ENCODE data around the gene CAMTA1. TPM values are rescaled to one million over a fixed set of nuclear protein-coding genes. Genes with fewer than 3 reads are reported as not detected.

CAMTA1 gene
- total RNA-seq, 1 donor from 2014 or later, result 69.9 TPM

DNA sequence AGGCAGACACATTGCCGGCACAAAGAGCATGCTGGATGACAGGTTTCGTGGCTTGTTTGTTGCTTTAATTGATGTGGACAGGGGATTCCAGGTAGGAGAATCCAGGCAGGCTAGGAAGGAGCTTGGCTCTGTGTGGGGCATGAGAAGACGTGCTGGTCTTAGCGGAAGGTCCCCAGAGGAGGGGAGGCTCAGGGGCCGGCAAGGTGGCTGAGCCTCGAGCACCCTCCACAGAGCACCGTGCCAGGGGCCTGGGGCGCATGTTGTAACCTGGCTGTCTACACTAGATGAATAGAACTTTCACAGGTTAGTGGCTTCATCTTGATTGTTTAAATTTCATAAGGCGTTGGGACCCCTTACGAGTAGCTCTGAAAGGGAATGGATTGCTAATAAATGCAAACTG is 223.1 kb downstream of the CAMTA1 start:
- no peaks in the 10 kb centered on the region for H3K36me3 Mint-ChIP-seq (ENCODE audit: low read depth)
- no peaks in the 10 kb centered on the region for H3K9me3 Mint-ChIP-seq
- H3K27me3 Mint-ChIP-seq, result peaks cover 2% of the 10 kb centered on the region
- intact Hi-C loops (cut with micrococcal nuclease), result no loop called here
- H3K4me3 Mint-ChIP-seq, result no peak overlapping the region
- no peak for DNase-seq
- H3K4me1 Mint-ChIP-seq, result no peaks in the 10 kb centered on the region
- no peak overlapping the region for H3K27ac Mint-ChIP-seq

DNA sequence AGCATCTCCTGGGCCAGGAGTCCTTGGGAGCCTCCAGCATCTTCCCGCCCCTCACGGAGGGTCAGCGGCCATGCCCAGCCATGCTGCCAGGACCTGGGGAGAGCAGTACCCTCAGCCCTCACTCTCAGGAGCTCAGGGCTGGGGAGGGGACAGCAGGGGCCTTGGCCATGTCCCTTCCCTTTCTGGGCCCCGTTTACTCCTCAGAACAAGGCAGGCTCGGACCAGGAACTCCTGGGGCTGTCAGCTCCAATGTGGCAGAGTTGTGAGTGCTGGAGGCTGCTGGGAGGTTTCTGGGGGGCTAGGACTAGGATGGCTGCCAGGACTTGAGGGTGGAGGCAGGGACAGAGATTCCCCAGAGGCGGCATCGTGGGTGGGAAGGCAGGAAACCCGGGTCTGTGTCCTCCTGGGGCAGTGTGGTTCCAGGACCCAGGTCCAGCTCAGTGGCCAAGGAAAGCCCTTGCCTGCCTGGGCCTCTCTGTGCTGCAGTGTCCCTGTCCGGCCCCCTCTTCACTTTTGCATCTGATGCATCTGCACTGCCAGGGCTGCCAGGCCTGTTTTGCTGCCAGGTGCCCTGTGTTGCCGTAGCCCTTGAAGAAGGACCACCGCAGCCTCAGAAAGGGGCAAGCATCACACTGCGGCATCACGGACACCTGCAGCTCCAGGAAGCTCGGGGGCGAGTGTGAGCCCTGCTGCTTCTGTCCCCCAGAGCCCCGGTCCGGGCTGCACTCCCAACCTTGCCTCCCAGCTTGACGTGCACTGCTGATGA is 223.9 kb downstream of the CAMTA1 start:
- DNase-seq, result no peak
- Mint-ChIP-seq H3K36me3 (ENCODE audit: low read depth) (no peaks in the 10 kb centered on the region), H3K4me3 (no peak overlapping the region), H3K27ac (no peak overlapping the region), H3K4me1 (no peaks in the 10 kb centered on the region), H3K9me3 (no peaks in the 10 kb centered on the region), H3K27me3 (no peaks in the 10 kb centered on the region)
- intact Hi-C loops (cut with micrococcal nuclease), result no loop called here

DNA sequence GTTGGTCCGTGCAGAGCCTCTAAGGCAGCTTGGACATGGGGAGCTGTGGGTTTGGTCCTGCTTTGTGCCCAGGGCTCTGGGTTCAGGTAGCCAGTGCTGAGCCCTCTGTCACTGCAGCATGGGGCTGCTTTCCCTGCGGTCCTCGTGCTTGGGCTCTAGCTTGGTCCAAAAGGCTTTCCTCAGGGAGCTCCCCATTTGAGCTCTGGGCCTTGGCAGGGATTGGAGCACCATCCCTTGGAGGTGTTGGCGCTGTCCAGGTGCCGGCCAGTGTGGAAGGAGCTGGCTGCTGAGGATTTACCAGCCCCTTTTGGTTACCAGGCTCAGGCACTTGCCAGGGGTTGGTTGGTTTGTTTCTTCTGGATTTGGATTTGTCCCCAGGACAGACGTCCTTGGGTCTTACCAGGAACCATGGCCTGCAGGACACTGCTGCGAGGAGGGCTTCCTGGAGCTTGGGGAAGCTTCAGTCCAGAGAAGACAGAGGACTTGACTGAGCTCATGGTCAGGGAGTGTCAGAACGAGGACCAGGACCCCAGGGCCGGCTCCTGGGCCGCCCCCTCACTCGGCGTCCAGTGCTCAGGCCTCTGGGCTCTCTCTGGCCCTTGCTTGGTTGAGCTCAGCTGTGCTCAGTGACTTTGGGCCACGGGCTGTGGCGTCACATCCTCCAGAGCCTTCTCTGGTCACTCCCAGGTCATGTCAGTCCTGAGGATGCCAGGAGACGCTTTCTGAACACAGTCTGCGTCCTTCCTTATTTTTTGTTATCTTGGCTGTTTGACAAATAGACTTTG is 224.7 kb downstream of the CAMTA1 start:
- Mint-ChIP-seq H3K9me3 (no peaks in the 10 kb centered on the region), H3K36me3 (ENCODE audit: low read depth) (no peaks in the 10 kb centered on the region), H3K4me1 (no peaks in the 10 kb centered on the region), H3K27me3 (no peaks in the 10 kb centered on the region), H3K4me3 (no peak overlapping the region), H3K27ac (no peak overlapping the region)
- intact Hi-C loops (cut with micrococcal nuclease), result no loop called here
- no peak for DNase-seq

DNA sequence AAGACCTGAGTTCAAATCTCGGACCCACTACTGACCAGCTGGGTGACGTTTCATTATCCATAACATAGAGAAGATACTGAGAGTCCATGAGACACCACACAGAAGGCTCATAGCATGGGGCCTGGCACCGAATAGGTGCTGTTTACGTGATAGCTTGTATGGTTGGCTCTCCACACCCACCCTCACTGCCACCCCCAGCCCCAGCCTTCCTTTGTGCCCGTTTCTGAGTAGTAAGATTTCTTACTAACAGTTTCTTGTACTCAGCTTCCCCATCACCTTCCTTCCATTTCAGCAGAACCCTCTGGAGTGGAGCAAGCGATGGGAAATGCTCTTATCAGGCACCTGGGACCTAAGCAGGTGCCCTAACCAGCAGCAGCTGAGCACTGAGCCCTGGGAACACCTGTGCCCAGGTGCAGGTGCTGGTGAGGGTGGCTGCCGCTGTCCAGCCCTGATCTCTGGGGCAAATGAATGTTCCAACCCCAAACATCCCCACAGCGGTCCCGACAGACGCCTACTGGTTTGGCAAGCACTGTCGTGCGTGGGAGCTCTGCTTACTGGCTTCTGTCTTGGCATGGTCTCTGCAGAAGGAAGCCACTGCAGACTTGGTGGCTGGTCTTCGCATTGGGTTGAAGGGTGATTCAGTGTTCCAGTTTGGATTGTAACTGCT is 225.4 kb downstream of the CAMTA1 start:
- no peaks in the 10 kb centered on the region for H3K36me3 Mint-ChIP-seq (ENCODE audit: low read depth)
- no peak overlapping the region for H3K4me3 Mint-ChIP-seq
- no peaks in the 10 kb centered on the region for H3K27me3 Mint-ChIP-seq
- intact Hi-C loops (cut with micrococcal nuclease), result no loop called here
- H3K4me1 Mint-ChIP-seq, result no peaks in the 10 kb centered on the region
- H3K9me3 Mint-ChIP-seq, result no peaks in the 10 kb centered on the region
- H3K27ac Mint-ChIP-seq, result no peak overlapping the region
- no peak for DNase-seq

DNA sequence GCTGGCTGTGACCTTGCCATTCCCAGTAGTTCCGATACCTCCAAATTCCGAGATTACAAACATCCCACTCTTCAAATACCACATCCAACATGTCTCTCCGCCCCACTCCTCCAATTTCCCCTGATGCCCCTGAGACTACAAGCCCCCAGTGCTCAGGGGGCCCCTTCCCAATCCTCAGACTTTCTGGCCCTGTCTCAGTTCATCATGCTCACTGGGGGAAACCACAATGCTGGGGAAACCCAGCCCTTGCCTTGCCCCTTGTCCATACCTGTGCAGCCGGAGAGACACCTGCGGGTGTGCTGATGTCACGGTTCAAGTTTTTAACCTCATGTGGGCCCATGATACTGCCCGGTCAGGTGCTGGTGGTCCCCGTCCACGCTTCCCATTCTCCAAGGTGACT is 226.6 kb downstream of the CAMTA1 start:
- DNase-seq, result no peak
- intact Hi-C loops (cut with micrococcal nuclease), result no loop called here
- no peaks in the 10 kb centered on the region for H3K9me3 Mint-ChIP-seq
- H3K36me3 Mint-ChIP-seq (ENCODE audit: low read depth), result no peaks in the 10 kb centered on the region
- no peaks in the 10 kb centered on the region for H3K4me1 Mint-ChIP-seq
- H3K27ac Mint-ChIP-seq, result no peak overlapping the region
- no peak overlapping the region for H3K4me3 Mint-ChIP-seq
- H3K27me3 Mint-ChIP-seq, result no peaks in the 10 kb centered on the region

DNA sequence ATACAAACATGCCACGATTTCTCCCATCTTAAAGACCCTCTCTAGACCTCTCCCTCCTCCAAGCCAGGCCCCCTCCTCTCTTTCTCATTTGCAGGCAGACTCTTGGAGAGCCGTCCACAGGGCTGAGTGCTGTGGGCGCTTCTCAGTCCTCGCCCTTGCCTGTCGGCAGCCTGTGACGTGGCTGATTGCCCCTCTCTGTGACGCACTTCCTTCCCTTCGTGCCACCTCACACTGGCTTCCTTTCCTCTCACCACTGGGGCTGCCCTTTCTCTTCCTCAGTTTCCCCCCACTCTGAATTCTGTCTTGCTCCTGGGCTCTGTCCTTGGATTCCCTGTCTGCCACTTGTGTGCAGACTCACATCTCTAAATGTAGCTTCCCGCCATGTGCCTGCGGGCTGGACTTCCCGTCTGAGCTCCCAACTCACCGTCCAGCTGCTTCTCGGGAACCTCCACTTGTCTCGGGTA is 227.2 kb downstream of the CAMTA1 start:
- intact Hi-C loops (cut with micrococcal nuclease), result no loop called here
- Mint-ChIP-seq H3K4me1 (no peaks in the 10 kb centered on the region), H3K27me3 (no peaks in the 10 kb centered on the region), H3K27ac (no peak overlapping the region), H3K9me3 (no peaks in the 10 kb centered on the region), H3K4me3 (no peak overlapping the region), H3K36me3 (ENCODE audit: low read depth) (no peaks in the 10 kb centered on the region)
- DNase-seq, result no peak

DNA sequence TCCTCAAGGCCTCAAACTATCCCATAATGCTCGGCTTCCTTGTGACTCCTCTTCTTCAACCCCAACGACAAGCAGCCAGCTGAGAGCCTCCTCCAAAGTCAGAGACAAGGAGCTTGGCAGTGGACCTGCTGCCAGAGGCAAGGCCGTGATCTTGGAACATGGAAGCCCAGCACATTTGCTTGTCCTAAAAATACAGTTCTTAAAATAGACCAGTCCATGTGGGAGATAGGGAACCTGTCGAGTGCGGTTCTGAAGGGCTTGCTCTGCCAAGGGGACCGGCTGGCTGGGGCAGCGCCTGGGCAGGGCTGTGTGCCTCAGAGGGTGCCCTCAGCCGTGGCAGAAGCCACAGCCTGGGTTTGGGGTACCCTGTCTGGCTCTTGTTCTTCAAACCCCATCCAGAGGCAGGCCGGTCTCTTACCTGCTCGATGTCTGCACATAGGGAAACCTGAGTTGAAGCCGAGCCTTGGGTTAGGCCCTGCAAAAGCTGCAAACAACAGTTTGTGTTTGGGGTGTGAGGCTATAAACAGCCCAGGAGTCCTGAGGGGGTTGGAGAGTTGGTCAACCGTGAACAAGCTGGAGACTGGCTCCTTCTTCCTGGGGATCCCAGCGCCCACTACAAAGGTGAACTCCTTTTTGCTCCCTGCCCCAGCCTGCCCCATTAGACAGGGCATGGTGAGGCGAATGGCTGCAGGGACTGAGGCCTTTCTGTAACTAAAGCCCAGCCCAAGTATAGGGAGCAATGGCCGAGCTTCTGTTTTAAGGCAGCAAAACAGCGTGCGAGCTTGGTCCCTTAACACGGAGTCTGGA is 228.8 kb downstream of the CAMTA1 start:
- Mint-ChIP-seq H3K9me3 (no peaks in the 10 kb centered on the region), H3K27ac (no peak overlapping the region), H3K36me3 (ENCODE audit: low read depth) (no peaks in the 10 kb centered on the region), H3K4me1 (no peaks in the 10 kb centered on the region), H3K27me3 (no peaks in the 10 kb centered on the region), H3K4me3 (no peak overlapping the region)
- intact Hi-C loops (cut with micrococcal nuclease), result no loop called here
- DNase-seq, result no peak

DNA sequence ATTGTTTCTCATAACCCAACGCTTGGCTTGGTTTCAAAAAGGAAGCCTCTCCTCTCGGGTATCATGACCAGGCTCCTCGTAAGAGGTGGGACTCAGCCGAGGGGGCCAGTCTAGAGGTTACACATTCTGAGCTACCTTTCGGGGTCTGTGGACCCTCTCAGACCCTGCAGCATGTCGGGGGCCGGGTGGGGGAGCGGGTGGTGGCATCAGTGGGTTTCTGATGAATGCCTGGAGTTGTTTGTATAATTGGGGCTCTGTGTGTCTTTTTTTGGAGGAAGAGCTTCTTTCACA is 229.3 kb downstream of the CAMTA1 start:
- H3K36me3 Mint-ChIP-seq (ENCODE audit: low read depth), result no peaks in the 10 kb centered on the region
- no peaks in the 10 kb centered on the region for H3K9me3 Mint-ChIP-seq
- H3K4me3 Mint-ChIP-seq, result no peak overlapping the region
- no peaks in the 10 kb centered on the region for H3K27me3 Mint-ChIP-seq
- intact Hi-C loops (cut with micrococcal nuclease), result no loop called here
- DNase-seq, result no peak
- H3K4me1 Mint-ChIP-seq, result no peaks in the 10 kb centered on the region
- H3K27ac Mint-ChIP-seq, result no peak overlapping the region

DNA sequence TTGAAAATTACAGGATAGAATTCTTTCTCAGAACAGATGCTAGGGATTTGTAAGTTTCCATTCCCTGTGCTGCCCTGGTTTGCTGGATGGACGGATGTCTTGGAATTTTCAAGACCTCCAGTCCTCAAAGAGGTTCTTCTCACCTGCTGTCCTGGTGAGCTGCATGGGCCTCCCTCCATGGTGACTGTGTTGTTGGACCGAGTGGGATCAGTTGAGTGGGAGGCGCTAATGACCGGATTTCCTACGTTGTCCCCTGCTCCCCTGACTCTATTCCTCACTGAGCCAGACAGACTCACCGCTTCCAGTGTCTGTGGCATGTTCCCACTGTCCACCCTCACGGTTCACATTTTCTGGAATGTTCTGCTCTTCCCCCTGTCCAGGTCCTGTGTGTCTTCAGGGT is 229.8 kb downstream of the CAMTA1 start:
- H3K27ac Mint-ChIP-seq, result no peak overlapping the region
- no peak for DNase-seq
- H3K27me3 Mint-ChIP-seq, result no peaks in the 10 kb centered on the region
- intact Hi-C loops (cut with micrococcal nuclease), result no loop called here
- no peak overlapping the region for H3K4me3 Mint-ChIP-seq
- H3K4me1 Mint-ChIP-seq, result no peaks in the 10 kb centered on the region
- H3K36me3 Mint-ChIP-seq (ENCODE audit: low read depth), result no peaks in the 10 kb centered on the region
- H3K9me3 Mint-ChIP-seq, result no peaks in the 10 kb centered on the region

DNA sequence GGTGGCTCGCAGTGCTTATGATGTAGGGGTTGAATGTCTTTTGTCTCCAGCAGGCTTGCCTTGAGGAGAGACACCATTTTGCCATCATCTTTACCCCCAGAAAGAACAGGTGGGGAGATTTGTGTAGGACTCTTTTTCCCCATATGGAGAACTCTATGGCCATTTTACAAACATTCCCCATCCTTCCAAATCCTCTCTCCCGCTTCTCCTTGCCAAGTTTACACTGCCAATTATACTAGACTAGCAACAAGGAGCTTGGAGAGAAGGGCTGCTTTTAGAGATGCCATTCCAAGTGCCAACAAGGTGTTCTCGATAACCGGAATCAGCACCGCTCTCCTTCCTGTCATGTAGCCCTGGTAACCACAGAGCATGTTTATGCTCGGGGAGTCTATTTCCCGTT is 233.1 kb downstream of the CAMTA1 start:
- H3K9me3 Mint-ChIP-seq, result no peaks in the 10 kb centered on the region
- intact Hi-C loops (cut with micrococcal nuclease), result no loop called here

DNA sequence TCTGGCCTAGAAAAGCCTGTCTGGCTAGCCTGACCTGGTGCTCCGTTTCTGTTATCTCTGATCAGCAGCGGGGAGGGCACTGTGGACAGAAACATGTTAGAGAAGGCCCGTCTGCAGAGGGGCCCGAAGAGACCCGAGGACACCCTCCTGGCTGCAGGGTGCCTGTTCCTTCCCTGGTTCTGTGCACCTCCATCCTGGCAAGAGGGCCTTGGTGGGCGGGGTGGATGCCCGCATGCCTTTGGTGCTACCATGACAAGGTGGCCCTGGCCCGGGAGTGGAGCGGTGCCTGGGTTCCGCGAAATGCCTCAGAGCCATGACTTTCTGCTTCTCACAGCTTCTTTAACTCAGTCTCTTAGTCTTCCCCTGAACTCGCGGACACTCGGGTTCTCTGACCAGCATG is 233.6 kb downstream of the CAMTA1 start:
- intact Hi-C loops (cut with micrococcal nuclease), result no loop called here
- no peaks in the 10 kb centered on the region for H3K4me1 Mint-ChIP-seq
- no peaks in the 10 kb centered on the region for H3K9me3 Mint-ChIP-seq
- H3K27me3 Mint-ChIP-seq, result peaks cover 2% of the 10 kb centered on the region
- H3K4me3 Mint-ChIP-seq, result no peak overlapping the region
- DNase-seq, result no peak
- H3K36me3 Mint-ChIP-seq (ENCODE audit: low read depth), result no peaks in the 10 kb centered on the region
- H3K27ac Mint-ChIP-seq, result no peak overlapping the region

More for the DNA sequence above, 233.1 kb downstream of the CAMTA1 start:
- peaks cover 2% of the 10 kb centered on the region for H3K27me3 Mint-ChIP-seq
- DNase-seq, result no peak
- H3K27ac Mint-ChIP-seq, result no peak overlapping the region
- no peaks in the 10 kb centered on the region for H3K36me3 Mint-ChIP-seq (ENCODE audit: low read depth)
- H3K4me3 Mint-ChIP-seq, result no peak overlapping the region
- H3K4me1 Mint-ChIP-seq, result no peaks in the 10 kb centered on the region

DNA sequence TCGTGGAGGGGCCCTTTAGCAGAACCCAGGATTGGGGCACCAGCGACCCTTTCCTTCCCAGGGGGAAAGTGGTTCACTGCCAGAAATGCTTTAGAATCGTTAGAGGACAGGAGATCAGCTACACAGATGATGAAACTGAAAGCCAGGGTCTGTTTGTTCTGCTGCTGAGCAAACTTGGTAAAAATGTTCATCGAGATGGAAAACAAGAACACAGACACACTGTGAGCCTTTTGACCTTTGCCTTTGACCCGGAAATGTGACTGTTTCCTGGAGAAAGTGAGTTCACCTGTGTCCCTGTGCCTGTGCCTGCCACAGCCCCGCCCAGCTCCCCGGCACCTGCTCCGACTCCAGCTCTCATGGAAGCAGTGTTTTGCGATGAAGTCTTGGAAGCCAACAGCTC is 234.3 kb downstream of the CAMTA1 start:
- H3K9me3 Mint-ChIP-seq, result no peaks in the 10 kb centered on the region
- peaks cover 2% of the 10 kb centered on the region for H3K27me3 Mint-ChIP-seq
- no peaks in the 10 kb centered on the region for H3K4me1 Mint-ChIP-seq
- intact Hi-C loops (cut with micrococcal nuclease), result no loop called here
- no peak overlapping the region for H3K4me3 Mint-ChIP-seq
- no peak overlapping the region for H3K27ac Mint-ChIP-seq
- H3K36me3 Mint-ChIP-seq (ENCODE audit: low read depth), result no peaks in the 10 kb centered on the region
- DNase-seq, result no peak

DNA sequence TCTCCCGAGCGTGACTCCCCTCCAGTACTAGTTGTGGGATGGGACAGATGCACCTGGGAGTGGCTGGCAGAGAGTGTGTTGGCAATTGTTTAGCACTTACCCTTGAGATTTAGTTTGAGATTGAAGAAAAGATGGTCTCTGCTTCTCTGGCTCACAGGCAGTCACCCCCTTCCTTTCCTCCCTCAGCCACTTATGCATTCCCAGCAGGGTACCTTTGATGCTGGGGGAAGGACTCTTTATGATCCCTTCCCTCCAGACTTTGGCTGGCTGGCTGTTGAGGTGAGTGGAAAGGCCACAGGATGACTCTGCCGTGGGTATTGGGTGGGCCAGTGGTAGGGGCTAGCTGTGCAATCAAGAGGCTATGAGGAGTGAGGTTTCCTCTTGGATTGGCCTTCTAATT is 236.8 kb downstream of the CAMTA1 start:
- Mint-ChIP-seq H3K4me1 (no peaks in the 10 kb centered on the region), H3K27ac (no peak overlapping the region), H3K36me3 (ENCODE audit: low read depth) (no peaks in the 10 kb centered on the region), H3K27me3 (peaks cover 2% of the 10 kb centered on the region), H3K4me3 (no peak overlapping the region), H3K9me3 (no peaks in the 10 kb centered on the region)
- DNase-seq, result no peak
- intact Hi-C loops (cut with micrococcal nuclease), result no loop called here

DNA sequence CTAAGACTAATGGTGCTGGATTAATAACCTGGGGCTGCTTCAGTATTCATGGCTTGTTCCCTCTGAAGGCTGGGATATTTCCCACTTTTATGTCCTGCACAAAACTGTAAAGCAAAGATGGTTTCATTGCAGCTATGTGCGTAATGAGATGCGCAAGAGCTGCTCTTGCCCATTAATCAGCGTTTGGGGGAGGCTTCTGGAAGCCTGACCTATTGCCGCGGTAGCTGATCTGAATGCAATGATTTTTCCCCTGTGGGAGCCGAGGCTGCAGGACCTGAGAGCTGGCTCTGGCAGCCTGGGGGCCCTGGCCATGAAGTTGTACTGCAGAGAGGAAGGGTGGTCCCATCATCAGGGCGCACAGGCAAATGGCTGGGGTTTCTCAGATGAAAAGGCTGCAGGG is 239.8 kb downstream of the CAMTA1 start:
- Mint-ChIP-seq H3K4me3 (no peak overlapping the region), H3K27me3 (peaks cover 2% of the 10 kb centered on the region), H3K9me3 (no peaks in the 10 kb centered on the region), H3K36me3 (ENCODE audit: low read depth) (no peaks in the 10 kb centered on the region), H3K4me1 (no peaks in the 10 kb centered on the region), H3K27ac (no peak overlapping the region)
- DNase-seq, result no peak
- intact Hi-C loops (cut with micrococcal nuclease), result no loop called here
